Esophagus squamous epithelium (tissue), 4 donors: ENCODE measurements around the gene PRKCB.

Experiments used
- POLR2A ChIP-seq, 4 donors: fragments of 450-650 bp; IDR thresholded peaks; one replicate each; pipeline ENCODE4 v1.6.1; 2017; ENCODE audit warnings: antibody characterized with exemption in 4 of 4, mild to moderate bottlenecking in 4 of 4, moderate library complexity in 3 of 4
- TF ChIP-seq, protein P1 (sequence below), 6 experiments: fragments of 450-650 bp in 4 of 6; fragments of 200-600 bp in 2 of 6; sonication (generic) in 2 of 6; IDR thresholded peaks; one replicate each; pipeline ENCODE4 v1.5.1; 2016 to 2019; ENCODE audit warnings: antibody characterized with exemption in 6 of 6, mild to moderate bottlenecking in 4 of 6, moderate library complexity in 4 of 6

DNA sequence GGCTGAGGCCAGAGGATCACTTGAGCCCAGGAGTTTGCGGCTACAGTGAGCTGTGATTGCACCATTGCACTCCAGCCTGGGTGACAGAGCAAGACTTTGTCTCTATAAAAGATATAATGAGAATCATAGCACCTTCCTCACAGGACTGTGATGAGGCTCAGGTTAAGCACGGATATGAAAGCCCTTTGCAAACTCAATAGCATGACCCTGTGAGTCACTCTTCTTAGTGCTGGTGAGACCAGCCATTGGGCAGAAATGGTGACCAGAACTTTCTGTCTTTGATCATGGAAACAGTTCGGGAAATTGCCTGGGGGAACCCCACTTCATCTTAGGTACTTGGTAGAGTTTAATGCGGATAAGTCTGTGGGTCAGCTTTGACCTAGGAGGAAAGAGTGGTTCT, 144.2 kb downstream of the PRKCB start:
- TF ChIP-seq POLR2A (IDR thresholded peaks at IDR 0.05) = no peak
- TF ChIP-seq, protein P1, sequence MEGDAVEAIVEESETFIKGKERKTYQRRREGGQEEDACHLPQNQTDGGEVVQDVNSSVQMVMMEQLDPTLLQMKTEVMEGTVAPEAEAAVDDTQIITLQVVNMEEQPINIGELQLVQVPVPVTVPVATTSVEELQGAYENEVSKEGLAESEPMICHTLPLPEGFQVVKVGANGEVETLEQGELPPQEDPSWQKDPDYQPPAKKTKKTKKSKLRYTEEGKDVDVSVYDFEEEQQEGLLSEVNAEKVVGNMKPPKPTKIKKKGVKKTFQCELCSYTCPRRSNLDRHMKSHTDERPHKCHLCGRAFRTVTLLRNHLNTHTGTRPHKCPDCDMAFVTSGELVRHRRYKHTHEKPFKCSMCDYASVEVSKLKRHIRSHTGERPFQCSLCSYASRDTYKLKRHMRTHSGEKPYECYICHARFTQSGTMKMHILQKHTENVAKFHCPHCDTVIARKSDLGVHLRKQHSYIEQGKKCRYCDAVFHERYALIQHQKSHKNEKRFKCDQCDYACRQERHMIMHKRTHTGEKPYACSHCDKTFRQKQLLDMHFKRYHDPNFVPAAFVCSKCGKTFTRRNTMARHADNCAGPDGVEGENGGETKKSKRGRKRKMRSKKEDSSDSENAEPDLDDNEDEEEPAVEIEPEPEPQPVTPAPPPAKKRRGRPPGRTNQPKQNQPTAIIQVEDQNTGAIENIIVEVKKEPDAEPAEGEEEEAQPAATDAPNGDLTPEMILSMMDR (IDR thresholded peaks at IDR 0.05) = no peak
